Osteoblast (primary cell): Measurements from ENCODE around the gene FGB. TPM values are rescaled to one million over a fixed set of nuclear protein-coding genes. Genes with fewer than 3 reads are reported as not detected.

Source experiments
- DNase-seq: peaks from one replicate; pipeline ENCODE4 v3.0.0; 2011; ENCODE audit warnings: low spot score, mixed read lengths; ENCODE audit not compliant: insufficient read length; ENCODE audit errors: missing footprints
- H2AFZ ChIP-seq: 2 replicates; pipeline ENCODE4 v1.6.0; 2011; ENCODE audit warnings: mild to moderate bottlenecking, low read length
- H3K27ac ChIP-seq: 2 replicates; pipeline ENCODE4 v1.5.1; 2011; ENCODE audit warnings: mild to moderate bottlenecking, low read depth, low read length, moderate library complexity
- H3K27me3 ChIP-seq: 2 replicates; pipeline ENCODE4 v1.6.0; 2012; ENCODE audit warnings: mild to moderate bottlenecking, control low read depth, inconsistent platforms, low read length, moderate library complexity; ENCODE audit not compliant: insufficient read depth
- H3K36me3 ChIP-seq: 2 replicates; pipeline ENCODE4 v1.5.1; 2011; ENCODE audit warnings: mild to moderate bottlenecking, low read length, control low read depth, moderate library complexity; ENCODE audit not compliant: insufficient read depth
- H3K4me1 ChIP-seq: 2 replicates; pipeline ENCODE4 v1.5.1; 2011; ENCODE audit warnings: mild to moderate bottlenecking, low read length, control low read depth, moderate library complexity; ENCODE audit not compliant: insufficient read depth
- H3K4me2 ChIP-seq: 2 replicates; pipeline ENCODE4 v1.6.0; 2011; ENCODE audit warnings: mild to moderate bottlenecking, low read length; ENCODE audit not compliant: insufficient read depth
- H3K4me3 ChIP-seq: fragments of 200-600 bp; sonication (generic); 3 replicates; pipeline ENCODE4 v1.5.1; 2012; ENCODE audit warnings: mild to moderate bottlenecking, low read length, inconsistent platforms; ENCODE audit not compliant: insufficient read depth
- H3K79me2 ChIP-seq: 2 replicates; pipeline ENCODE4 v1.6.0; 2012; ENCODE audit warnings: mild to moderate bottlenecking, low read length, control low read depth, inconsistent platforms; ENCODE audit not compliant: insufficient read depth
- H3K9me3 ChIP-seq: 2 replicates; pipeline ENCODE4 v1.5.1; 2011; ENCODE audit warnings: low read depth, low read length, control low read depth
- H4K20me1 ChIP-seq: 2 replicates; pipeline ENCODE4 v1.6.0; 2012; ENCODE audit warnings: mild to moderate bottlenecking, low read length, control low read depth; ENCODE audit not compliant: insufficient read depth
- CTCF ChIP-seq: IDR thresholded peaks from 2 replicates; pipeline ENCODE4 v1.5.1; 2011; ENCODE audit warnings: mild to moderate bottlenecking, low read depth, low read length, moderate library complexity; ENCODE audit errors: extremely low read depth
- total RNA-seq: library from RNA; depleted of rRNA; stranded (reverse); fragments of >200 nt; gene quantifications from 2 replicates; pipeline ENCODE4 v1.2.3, GENCODE V29; 2012

The FGB gene
- total RNA-seq, 1 donor: not detected

- DNase-seq: no peak
- Histone ChIP-seq H4K20me1 (no peaks in the 10 kb centered on the region), H2AFZ (no peak within 1 kb of the TSS), H3K27me3 (peaks cover 6% of the 10 kb centered on the region), H3K79me2 (no peaks in the 10 kb centered on the region), H3K4me1 (no peaks in the 10 kb centered on the region), H3K9me3 (no peaks in the 10 kb centered on the region), H3K36me3 (no peaks in the 10 kb centered on the region), H3K4me2 (no peak within 1 kb of the TSS), H3K27ac (no peak within 1 kb of the TSS), H3K4me3 (no peak within 1 kb of the TSS)
- no peak for TF ChIP-seq CTCF
Measured at GRCh38 chr4:154612472-154613414, 49.9 kb downstream of the FGB start, which contains the start of gene FGG. Gene FGG (minus strand): TSS chr4:154612656. CDS start chr4:154612609, 47 bp downstream.

- H3K4me2 ChIP-seq: no peak overlapping the region
- no peak for DNase-seq
- H3K4me1 ChIP-seq: no peaks in the 10 kb centered on the region
- H3K36me3 ChIP-seq: no peaks in the 10 kb centered on the region
- no peaks in the 10 kb centered on the region for H4K20me1 ChIP-seq
- TF ChIP-seq CTCF: no peak
- no peak overlapping the region for H2AFZ ChIP-seq
- peaks cover 6% of the 10 kb centered on the region for H3K27me3 ChIP-seq
- no peak overlapping the region for H3K27ac ChIP-seq
- H3K79me2 ChIP-seq: no peaks in the 10 kb centered on the region
- no peak overlapping the region for H3K4me3 ChIP-seq
- H3K9me3 ChIP-seq: no peaks in the 10 kb centered on the region
Measured at GRCh38 chr4:154614306-154614705, 51.5 kb downstream of the FGB start.

GRCh38 chr4:154615211-154615610, 52.4 kb downstream of the FGB start:
- no peak for TF ChIP-seq CTCF
- Histone ChIP-seq H2AFZ (no peak overlapping the region), H3K27ac (no peak overlapping the region), H3K4me1 (no peaks in the 10 kb centered on the region), H3K79me2 (no peaks in the 10 kb centered on the region), H3K4me3 (no peak overlapping the region), H3K4me2 (no peak overlapping the region), H3K27me3 (peaks cover 6% of the 10 kb centered on the region), H3K36me3 (no peaks in the 10 kb centered on the region), H3K9me3 (no peaks in the 10 kb centered on the region), H4K20me1 (no peaks in the 10 kb centered on the region)
- DNase-seq: no peak

GRCh38 chr4:154616287-154616686, 53.5 kb downstream of the FGB start:
- Histone ChIP-seq H3K4me3 (no peak overlapping the region), H3K79me2 (no peaks in the 10 kb centered on the region), H3K36me3 (no peaks in the 10 kb centered on the region), H2AFZ (peak overlapping the region; percentile 23), H4K20me1 (no peaks in the 10 kb centered on the region), H3K9me3 (no peaks in the 10 kb centered on the region), H3K27me3 (peaks cover 6% of the 10 kb centered on the region), H3K27ac (no peak overlapping the region), H3K4me2 (no peak overlapping the region), H3K4me1 (no peaks in the 10 kb centered on the region)
- DNase-seq: no peak
- TF ChIP-seq CTCF: no peak
